Measurements from ENCODE around the gene TIGAR.

TIGAR gene

DNA sequence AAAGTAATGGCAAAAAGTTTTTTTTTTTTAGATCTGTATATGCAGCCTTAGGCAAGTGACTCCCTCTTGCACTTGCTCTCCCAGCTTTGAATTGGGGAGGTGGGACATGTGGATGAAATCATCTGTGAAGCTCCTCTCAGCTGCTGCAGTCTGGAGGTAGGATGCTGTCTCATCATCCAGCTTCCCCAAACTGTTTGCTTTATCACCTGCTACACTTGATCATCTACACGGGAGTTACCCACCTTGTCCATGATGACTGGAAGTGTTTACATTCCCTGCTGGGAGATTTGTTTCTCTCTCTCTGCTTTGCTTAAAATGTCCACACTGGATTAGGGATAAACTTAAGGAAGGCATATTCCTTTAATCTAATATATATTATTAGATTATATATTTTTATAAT, 67.0 kb downstream of the TIGAR start:
- TF ChIP-seq, protein P1, sequence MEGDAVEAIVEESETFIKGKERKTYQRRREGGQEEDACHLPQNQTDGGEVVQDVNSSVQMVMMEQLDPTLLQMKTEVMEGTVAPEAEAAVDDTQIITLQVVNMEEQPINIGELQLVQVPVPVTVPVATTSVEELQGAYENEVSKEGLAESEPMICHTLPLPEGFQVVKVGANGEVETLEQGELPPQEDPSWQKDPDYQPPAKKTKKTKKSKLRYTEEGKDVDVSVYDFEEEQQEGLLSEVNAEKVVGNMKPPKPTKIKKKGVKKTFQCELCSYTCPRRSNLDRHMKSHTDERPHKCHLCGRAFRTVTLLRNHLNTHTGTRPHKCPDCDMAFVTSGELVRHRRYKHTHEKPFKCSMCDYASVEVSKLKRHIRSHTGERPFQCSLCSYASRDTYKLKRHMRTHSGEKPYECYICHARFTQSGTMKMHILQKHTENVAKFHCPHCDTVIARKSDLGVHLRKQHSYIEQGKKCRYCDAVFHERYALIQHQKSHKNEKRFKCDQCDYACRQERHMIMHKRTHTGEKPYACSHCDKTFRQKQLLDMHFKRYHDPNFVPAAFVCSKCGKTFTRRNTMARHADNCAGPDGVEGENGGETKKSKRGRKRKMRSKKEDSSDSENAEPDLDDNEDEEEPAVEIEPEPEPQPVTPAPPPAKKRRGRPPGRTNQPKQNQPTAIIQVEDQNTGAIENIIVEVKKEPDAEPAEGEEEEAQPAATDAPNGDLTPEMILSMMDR (conservative IDR thresholded peaks at IDR 0.05; ENCODE audit: low read depth), result no peak
- ChIA-PET CTCF (no interaction called here), POLR2A (ENCODE audit: low non-redundant PET) (no interaction called here)
- H3K27ac ChIP-seq, result no peak overlapping the region
- no peak for DNase-seq (ENCODE audit: low spot score)

DNA sequence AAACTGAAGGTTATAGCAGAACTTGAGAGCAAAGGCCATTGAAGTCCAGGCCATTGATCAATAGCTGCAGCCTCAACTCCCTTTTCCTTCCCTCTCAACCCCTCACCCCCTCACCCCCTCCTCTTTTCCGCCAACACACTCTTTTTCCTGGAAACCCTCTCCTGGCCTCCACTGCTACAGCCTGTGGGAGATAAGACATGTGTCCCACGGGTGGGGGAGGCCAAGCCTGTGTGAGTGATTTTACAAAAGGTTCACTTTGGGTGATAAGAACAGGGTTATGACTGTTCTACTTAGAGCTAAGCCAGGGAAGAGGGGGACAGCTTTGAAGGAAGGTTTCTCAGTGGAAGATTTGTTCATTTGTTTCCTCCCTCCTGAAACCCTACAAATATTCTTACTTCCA, 67.6 kb downstream of the TIGAR start:
- CTCF ChIA-PET, result no interaction called here
- DNase-seq (ENCODE audit: low spot score), result no peak
- POLR2A ChIA-PET (ENCODE audit: low non-redundant PET), result no interaction called here
- TF ChIP-seq, protein P1 (conservative IDR thresholded peaks at IDR 0.05; ENCODE audit: low read depth), result no peak
- no peak overlapping the region for H3K27ac ChIP-seq

DNA sequence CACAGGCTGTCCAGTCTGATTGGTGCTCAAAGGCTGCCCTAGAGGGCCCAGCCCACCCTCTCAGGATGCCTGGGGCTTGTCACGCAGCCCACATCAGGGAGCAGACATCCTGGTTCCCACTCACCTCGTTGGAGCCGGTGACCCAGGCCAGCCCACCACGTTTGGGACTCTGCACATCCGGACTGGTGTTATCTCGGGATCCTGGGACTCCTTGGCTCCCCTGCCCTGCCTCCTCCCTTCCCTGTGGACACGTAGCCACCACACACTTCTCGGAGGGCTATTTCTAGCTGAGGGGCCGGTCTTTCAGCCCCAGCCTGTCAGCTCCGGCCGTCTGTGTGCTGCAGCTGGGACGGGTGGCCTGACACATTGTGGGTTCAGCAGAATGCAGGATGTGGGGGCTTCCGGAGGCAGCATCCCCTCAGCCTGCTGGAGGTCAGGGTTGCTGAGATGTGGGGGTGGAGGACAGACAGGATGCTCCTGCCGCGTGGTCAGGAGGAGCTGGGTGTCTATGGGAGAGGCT, 71.3 kb downstream of the TIGAR start:
- no peak overlapping the region for H3K27ac ChIP-seq
- no peak for DNase-seq (ENCODE audit: low spot score)
- ChIA-PET POLR2A (ENCODE audit: low non-redundant PET) (no interaction called here), CTCF (no interaction called here)
- TF ChIP-seq, protein P1 (conservative IDR thresholded peaks at IDR 0.05; ENCODE audit: low read depth), result no peak

DNA sequence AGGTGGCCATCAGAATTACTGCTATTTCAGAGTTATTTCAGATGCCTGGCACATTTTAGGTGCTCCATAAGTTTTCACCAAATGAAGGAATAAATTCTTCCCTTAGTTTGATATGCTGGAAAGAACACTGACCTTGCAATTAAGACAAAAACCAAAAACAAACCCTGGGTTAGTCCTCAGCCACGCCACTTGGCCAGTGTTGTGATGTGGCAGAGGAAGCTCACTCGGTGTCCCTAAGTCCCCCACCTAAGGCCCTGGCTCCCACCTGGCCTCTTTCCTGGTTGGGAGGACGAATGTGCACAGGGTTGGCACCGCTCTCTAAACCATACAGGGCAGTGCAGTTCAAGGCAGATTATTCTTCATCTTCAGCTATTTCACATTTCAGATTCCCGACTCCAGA, 72.2 kb downstream of the TIGAR start:
- no peak overlapping the region for H3K27ac ChIP-seq
- no peak for DNase-seq (ENCODE audit: low spot score)
- TF ChIP-seq, protein P1 (conservative IDR thresholded peaks at IDR 0.05; ENCODE audit: low read depth), result no peak
- ChIA-PET CTCF (no interaction called here), POLR2A (ENCODE audit: low non-redundant PET) (no interaction called here)

DNA sequence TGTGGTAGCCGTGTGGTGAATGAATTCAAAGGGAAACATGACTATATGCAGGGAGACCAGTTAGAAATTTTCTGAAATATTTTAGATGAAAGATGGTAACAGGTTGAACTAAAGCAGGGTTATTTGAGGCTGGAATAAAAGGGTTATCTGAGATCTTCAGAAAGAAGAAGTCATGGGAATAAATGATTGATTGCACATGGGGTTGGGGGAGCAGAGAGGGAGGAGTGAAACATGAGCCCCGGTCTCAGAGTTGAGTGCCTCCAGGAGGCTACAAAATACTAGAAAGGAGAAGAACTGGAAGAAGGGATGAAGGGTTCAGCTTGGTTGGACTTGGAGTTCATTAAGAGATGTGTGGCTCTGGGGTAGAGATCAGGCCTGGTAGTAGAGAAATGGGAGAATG, 74.8 kb downstream of the TIGAR start:
- TF ChIP-seq, protein P1 (conservative IDR thresholded peaks at IDR 0.05; ENCODE audit: low read depth), result no peak
- no peak for DNase-seq (ENCODE audit: low spot score)
- ChIA-PET CTCF (no interaction called here), POLR2A (ENCODE audit: low non-redundant PET) (no interaction called here)
- no peak overlapping the region for H3K27ac ChIP-seq

DNA sequence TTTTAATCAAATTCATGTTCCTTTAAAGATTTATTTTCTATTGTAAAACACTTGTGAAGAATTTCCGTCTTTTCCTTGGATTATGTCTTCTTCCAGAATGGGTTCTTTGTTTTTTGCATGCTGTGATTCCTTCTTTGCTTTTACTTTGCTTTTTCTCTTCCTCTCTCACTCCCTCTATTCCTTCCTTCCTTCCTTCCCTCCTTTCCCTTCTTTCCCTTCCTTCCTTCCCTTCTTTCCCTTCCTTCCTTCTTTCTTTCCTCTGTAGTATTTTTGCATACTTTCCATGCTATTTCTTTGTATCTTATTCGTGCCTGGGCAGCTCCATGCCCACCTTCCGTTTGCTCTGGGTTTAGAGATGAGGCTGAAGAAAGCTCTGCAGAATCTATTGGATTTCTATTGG, 80.1 kb downstream of the TIGAR start:
- TF ChIP-seq, protein P1 (conservative IDR thresholded peaks at IDR 0.05; ENCODE audit: low read depth), result no peak
- DNase-seq (ENCODE audit: low spot score), result no peak
- ChIA-PET POLR2A (ENCODE audit: low non-redundant PET) (no interaction called here), CTCF (interaction anchor here (0.6 to 1.1 kb wide), 2 partner anchors 21 to 39 kb away, joined by 4 read pairs; no protein-coding TSS in a partner anchor)
- H3K27ac ChIP-seq, result no peak overlapping the region

DNA sequence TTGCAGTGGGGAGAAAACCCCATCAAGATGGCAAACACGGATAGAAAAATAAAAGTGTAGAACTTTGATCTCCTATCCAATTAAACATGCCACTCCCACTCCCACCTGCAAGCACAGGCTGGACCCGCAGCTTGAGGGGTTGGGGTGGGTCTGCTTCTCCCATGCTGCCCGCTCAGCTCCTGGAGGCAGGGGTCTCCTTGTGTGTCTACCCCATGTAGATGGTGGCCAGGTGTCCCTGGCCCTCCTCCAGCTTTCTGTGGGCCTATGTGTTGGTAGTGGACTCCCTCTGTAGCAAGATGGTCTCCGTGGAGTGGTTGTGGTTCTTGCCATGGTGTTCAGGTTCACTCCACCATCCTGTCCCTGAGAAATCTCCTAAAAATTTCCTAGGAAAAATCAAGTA, 82.0 kb downstream of the TIGAR start:
- POLR2A ChIA-PET (ENCODE audit: low non-redundant PET), result no interaction called here
- no peak overlapping the region for H3K27ac ChIP-seq
- TF ChIP-seq, protein P1 (conservative IDR thresholded peaks at IDR 0.05; ENCODE audit: low read depth), result no peak
- CTCF ChIA-PET, result no interaction called here
- DNase-seq (ENCODE audit: low spot score), result no peak
